Spleen (tissue), 11 donors: ENCODE measurements around the gene RGPD6. TPM values are rescaled to one million over a fixed set of nuclear protein-coding genes. Genes with fewer than 3 reads are reported as not detected.
"Not testable (repeated sequence)": the region's sequence is repeated elsewhere in the genome, so short reads cannot be mapped to it uniquely, and the experiment has no call there.

Source experiments
- DNase-seq: peaks from one replicate; pipeline ENCODE4 v3.0.0-alpha.2; 2020
- H3K27ac ChIP-seq, 8 donors: fragments of 200-600 bp; sonication (generic) in 7 of 8; 1 replicate in 4 of 8; 2 replicates in 4 of 8; pipeline versions ENCODE4 v1.5.0 to v1.8.0; 2016 to 2021; ENCODE audit warnings: inconsistent platforms in 4 of 8, mild to moderate bottlenecking in 4 of 8, moderate library complexity in 1 of 8
- H3K27me3 ChIP-seq, 7 donors: fragments of 200-600 bp; sonication (generic) in 6 of 7; replicated peaks in 1 of 7; 1 replicate in 4 of 7; 2 replicates in 3 of 7; pipeline versions ENCODE4 v1.5.0 to v1.8.0; 2016 to 2021; ENCODE audit warnings: inconsistent platforms in 3 of 7, mild to moderate bottlenecking in 1 of 7
- H3K36me3 ChIP-seq, 6 donors: fragments of 200-600 bp; sonication (generic) in 5 of 6; 1 replicate in 4 of 6; 2 replicates in 2 of 6; pipeline versions ENCODE4 v1.5.0 to v1.8.0; 2016 to 2021; ENCODE audit warnings: inconsistent platforms in 2 of 6
- H3K4me1 ChIP-seq, 6 donors: fragments of 200-600 bp; sonication (generic) in 5 of 6; 1 replicate in 3 of 6; 2 replicates in 3 of 6; pipeline versions ENCODE4 v1.5.0 to v1.8.0; 2016 to 2021; ENCODE audit warnings: inconsistent platforms in 3 of 6
- H3K4me3 ChIP-seq, 8 donors: fragments of 200-600 bp; sonication (generic) in 7 of 8; 1 replicate in 4 of 8; 2 replicates in 4 of 8; pipeline versions ENCODE4 v1.5.0 to v1.8.0; 2016 to 2021; ENCODE audit warnings: inconsistent platforms in 4 of 8, mild to moderate bottlenecking in 4 of 8, moderate library complexity in 2 of 8
- H3K9me3 ChIP-seq, 8 donors: fragments of 200-600 bp; sonication (generic) in 7 of 8; 1 replicate in 4 of 8; 2 replicates in 4 of 8; pipeline versions ENCODE4 v1.5.0 to v1.8.0; 2016 to 2021; ENCODE audit warnings: inconsistent platforms in 4 of 8
- WGBS, 5 donors: extraction: QIAGEN DNeasy Blood & Tissue Kit in 3 of 5; methylation state at CpG; one replicate each; pipeline versions ENCODE4 v1.1.5 to v1.1.7; 2013 to 2018; 5-methylcytosine and 5-hydroxymethylcytosine counted together
- intact Hi-C: fragments of 100-400 bp; cut with DNase I; formaldehyde crosslinking; loops from one replicate; pipeline ENCODE4 v1.15.0; 2023; ENCODE audit warnings: low total_unique reads
- polyA plus RNA-seq, 3 donors: library from polyadenylated mRNA; stranded (reverse); fragments of 200-250 nt; gene quantifications; one replicate each; pipeline ENCODE4 v1.2.1, GENCODE V29; 2013
- small RNA-seq, 4 donors: library from RNA; depleted of rRNA; stranded (forward); fragments of <200 nt; gene quantifications; one replicate each; pipeline ENCODE3, GENCODE V24; 2016
- total RNA-seq, 7 donors: library from RNA; depleted of rRNA in 3 of 7; stranded (reverse); fragments of >200 nt in 3 of 7; fragmentation: NEBNext Ultra II Directional in 4 of 7; extraction: Animal tissue kit (Norgen Biotek cat#: 25700) in 4 of 7; gene quantifications; one replicate each; pipeline versions ENCODE4 v1.1.0 to v1.2.1, GENCODE V29; 2016 to 2021
- donor health status: healthy with polysubstance abuse.
- donor health status: DM: no; HTN: no; CAD: no; lungs with moderate emphysema.
- donor health status: DM: no; HTN: no; CAD: no.
- donor health status: Bipolar disorder and iron deficiency.
- donor health status: healthy.
- donor health status: DM: no; HTN: no; CAD: no.
- donor health status: DM: yes; HTN: yes; CAD: no.

RGPD6 gene
- total and polyA plus RNA-seq, 10 donors = 1.6 to 66.0 (median 37.7) TPM

DNA sequence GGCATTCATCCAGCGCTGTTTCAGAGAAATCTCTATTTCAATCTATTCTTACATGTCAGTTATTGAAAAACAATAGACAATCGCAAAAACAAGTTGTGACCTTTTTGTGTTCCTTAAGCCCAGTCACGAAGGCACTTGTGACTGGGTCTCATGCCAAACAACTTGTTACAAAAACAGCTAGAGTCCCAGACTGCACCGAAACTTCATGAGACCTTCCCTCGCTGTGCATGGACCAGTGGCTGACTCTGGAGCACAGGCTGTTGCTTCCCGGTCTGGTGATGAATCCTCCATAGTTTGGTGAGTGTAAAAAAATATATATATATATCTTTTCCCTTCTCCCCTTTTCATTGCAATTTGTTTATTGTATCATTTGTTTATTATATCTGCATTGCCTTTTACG lies 99.7 kb downstream of the RGPD6 start:
- DNase-seq, H3K27me3 ChIP-seq, H3K4me1 ChIP-seq, H3K4me3 ChIP-seq, intact Hi-C loops, H3K36me3 ChIP-seq, H3K9me3 ChIP-seq, H3K27ac ChIP-seq: not testable (repeated sequence)
- WGBS, 5 donors = no CpG with 5 or more reads among the region's 7 CpGs

DNA sequence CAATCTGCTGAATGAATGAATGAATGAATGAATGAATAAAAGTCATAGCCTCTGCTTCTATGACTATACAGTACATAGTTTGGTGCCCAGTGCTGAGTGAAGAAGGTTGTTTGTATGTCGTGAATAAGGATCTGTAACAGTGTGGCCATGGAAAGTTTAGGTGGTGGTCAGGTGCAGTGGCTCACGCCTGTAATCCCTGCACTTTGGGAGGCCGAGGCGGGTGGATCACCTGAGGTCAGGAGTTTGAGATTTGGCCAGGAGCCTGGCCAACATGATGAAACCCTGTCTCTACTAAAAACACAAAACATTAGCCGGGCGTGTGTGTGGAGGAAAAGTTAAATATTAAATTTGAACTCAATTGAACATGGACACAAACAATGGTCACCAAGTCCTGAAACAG lies 100.1 kb downstream of the RGPD6 start:
- H3K9me3 ChIP-seq, H3K27ac ChIP-seq, H3K4me3 ChIP-seq, H3K27me3 ChIP-seq, H3K4me1 ChIP-seq, H3K36me3 ChIP-seq, DNase-seq, intact Hi-C loops: not testable (repeated sequence)
- WGBS, 5 donors = no CpG with 5 or more reads among the region's 6 CpGs

DNA sequence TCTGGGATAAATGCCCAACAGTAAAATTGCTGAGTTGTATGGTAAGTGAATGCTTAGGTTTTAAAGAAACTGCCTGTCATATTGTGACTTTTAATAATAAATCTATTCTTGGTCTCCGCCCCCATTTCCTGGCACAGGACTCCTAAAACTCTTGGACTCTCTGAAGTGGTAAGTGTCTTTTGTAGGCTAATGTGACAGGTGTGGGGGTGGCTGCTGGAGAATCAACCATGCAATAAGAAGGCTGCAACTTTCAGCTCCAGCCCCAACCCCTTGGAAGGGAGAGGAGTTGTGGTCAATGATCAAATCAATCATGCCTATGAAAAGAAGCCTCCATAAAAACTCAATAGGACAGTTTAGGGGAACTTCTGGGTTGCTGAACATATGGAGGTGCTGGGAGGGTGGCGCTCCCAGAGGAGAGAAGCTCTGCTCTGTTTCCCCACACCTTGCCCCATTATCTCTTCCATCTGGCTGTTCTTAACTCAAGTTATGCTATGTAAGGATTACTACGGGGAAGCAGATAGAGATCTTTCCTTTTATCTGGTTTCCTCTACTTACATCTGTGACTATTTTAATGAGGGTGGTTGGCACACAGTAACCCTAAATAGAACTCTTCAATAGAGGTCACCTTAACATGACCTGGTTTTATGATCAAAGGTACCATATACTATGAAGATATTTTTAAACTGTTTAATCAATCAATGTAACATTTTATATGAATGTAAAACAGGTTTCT lies 101.2 kb downstream of the RGPD6 start:
- H3K4me1 ChIP-seq, intact Hi-C loops, H3K4me3 ChIP-seq, DNase-seq, H3K9me3 ChIP-seq, H3K36me3 ChIP-seq, H3K27me3 ChIP-seq, H3K27ac ChIP-seq: not testable (repeated sequence)
- WGBS, 5 donors = no CpG with 5 or more reads among the region's 3 CpGs

DNA sequence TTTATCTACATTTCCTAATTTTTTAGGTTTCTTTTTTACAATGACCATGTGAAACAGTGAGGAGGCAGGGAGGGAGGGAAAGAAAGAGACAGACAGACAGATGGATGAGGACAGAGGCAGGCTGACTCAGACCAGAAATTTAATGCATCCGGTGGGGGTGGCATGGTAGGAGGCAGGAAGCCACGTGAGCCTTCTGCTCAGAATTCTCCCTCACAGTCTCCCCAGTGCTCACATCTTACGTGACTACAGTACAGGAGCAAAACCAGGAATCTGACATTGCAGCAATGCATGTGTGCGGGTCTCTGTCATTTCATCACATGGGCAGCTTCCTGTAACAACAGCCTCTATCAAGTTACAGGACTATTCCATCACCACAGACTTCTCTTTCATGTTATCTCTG lies 102.1 kb downstream of the RGPD6 start:
- H3K27me3 ChIP-seq, H3K27ac ChIP-seq, H3K9me3 ChIP-seq, DNase-seq, H3K36me3 ChIP-seq, intact Hi-C loops, H3K4me1 ChIP-seq, H3K4me3 ChIP-seq: not testable (repeated sequence)
- no CpG with 5 or more reads among the region's 4 CpGs for WGBS, 5 donors

DNA sequence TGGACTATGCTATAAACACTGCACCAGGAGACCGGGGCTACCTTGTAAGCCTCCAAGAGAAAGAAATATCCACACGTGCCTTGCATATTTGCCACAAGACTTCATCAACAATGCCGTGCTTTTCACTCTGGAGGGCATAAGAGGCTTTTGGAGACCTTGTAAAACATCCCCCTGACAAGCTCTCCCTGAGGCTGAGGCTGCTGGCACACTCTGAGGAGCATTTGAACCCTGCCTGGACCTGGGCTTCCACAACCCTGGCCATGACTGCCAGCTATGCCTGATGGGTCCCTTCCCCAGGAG lies 104.0 kb downstream of the RGPD6 start:
- H3K4me1 ChIP-seq, H3K36me3 ChIP-seq, DNase-seq, H3K4me3 ChIP-seq, H3K27me3 ChIP-seq, H3K27ac ChIP-seq, intact Hi-C loops, H3K9me3 ChIP-seq: not testable (repeated sequence)
- no CpG with 5 or more reads among the region's 3 CpGs for WGBS, 5 donors

DNA sequence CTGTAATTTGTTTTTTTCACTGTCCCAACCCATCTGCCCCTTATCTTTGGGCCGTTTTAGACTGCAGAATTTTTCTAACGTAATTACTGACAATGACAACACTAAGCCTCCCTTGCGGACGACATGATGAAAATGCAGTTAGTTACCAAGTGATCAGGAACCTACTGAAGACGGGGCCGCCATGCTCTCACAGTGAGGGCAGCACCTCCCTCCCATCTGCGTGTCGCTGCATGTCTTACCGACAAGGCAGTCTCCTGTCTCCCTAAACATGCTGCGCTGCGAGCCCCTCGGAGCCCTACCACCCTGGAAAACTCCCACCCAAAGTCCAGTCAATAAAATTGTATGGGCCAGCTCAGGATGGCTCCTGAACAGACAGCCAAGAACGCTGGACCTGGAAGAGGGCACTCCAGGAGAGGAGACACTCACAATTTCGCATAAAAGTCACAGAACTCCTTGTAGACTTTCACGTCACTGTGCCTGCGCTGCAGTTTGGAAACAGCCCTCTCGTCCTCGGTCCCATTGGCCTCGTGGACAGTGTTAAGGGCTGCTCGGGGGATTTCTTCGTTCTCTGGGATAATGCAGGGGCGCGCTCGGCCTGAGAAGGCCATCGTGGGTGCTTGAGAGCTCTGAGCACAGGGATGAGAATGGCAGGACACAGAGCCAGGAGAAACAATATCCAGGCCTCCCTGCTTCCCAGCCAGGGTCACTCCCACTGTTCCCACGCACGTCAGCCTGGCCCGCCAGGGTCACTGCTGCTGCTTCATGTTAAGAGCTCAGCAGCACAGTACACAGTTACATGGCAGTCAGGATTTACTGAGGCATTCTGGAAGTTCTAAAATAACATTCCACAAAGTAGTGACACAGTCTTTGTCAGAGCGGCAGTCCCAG lies 104.6 kb downstream of the RGPD6 start, which contains the start of gene LIMS4:
TSS of gene LIMS4 (minus strand) at position 646 of the 888 bp plus-strand sequence. CDS start at position 608, 38 bp downstream.
- H3K4me3 ChIP-seq, H3K27me3 ChIP-seq, H3K36me3 ChIP-seq, H3K4me1 ChIP-seq, H3K27ac ChIP-seq, DNase-seq, intact Hi-C loops, H3K9me3 ChIP-seq: not testable (repeated sequence)
- WGBS, 5 donors = no CpG with 5 or more reads among the region's 29 CpGs

DNA sequence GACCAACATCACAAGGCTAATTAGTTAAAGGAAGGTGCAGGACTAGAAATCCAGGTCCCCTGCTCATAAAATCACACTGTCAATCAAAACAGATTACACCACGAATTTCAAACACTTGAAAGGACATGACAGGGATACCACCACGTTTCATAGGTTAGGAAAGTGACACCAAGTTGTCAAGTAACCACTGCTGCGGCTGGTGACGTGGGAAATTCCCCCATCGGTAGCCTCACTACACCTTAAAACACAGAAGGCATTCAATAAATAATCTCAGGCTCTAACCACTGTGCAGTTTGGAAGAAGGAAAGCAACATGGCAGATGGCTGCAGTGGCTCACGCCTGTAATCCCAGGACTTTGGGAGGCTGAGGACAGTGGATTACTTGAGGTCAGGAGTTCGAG lies 108.1 kb downstream of the RGPD6 start:
- intact Hi-C loops = not testable (repeated sequence)

DNA sequence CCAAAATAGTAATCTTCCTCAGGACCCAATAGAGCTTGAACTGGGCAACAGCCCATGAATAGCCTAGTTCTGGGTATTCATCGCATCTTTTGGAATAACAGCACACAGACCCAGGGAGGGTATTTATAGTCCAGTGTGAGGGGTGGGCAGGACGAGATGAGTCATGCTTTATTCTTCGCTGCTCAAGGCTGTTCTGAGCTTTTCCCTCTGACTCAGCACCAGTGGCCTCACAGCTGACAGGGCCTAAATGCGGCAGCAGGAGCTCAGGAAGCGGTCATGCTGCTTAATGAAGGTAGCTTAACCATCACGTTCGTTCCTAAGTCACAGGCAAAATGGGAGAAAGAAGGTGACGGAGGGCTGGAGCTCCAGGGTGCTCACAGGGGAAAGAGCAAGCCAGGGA lies 111.7 kb downstream of the RGPD6 start:
- DNase-seq, H3K4me1 ChIP-seq, H3K27ac ChIP-seq, intact Hi-C loops, H3K36me3 ChIP-seq, H3K27me3 ChIP-seq, H3K9me3 ChIP-seq, H3K4me3 ChIP-seq: not testable (repeated sequence)
- WGBS, 5 donors = no CpG with 5 or more reads among the region's 8 CpGs

More for the DNA sequence above, 108.1 kb downstream of the RGPD6 start:
- not testable (repeated sequence) for H3K4me3 ChIP-seq, H3K9me3 ChIP-seq, H3K27ac ChIP-seq, H3K27me3 ChIP-seq, H3K36me3 ChIP-seq, DNase-seq, H3K4me1 ChIP-seq
- no CpG with 5 or more reads among the region's 7 CpGs for WGBS, 5 donors

Small RNAs within 50 kb of the gene (small RNA-seq; reads per million reads assigned to genes)
- 0 reads per million in 4 donors for gene AC108938.1

Other genes with a start within 250 kb of the RGPD6 start
- 1 to 10 TPM in 5 of 7 donors, under 1 TPM in 1, not detected in 1; 0.69 to 3.3 (median 1.8) TPM for gene LIMS4, start 104.4 kb downstream of the RGPD6 start, total RNA-seq
- under 1 TPM; 0.15 to 0.48 (median 0.46) TPM for gene LIMS4, start 104.4 kb downstream of the RGPD6 start, polyA plus RNA-seq
- 10 to 100 TPM in 4 of 7 donors, 1 to 10 TPM in 3; 2.4 to 29.7 (median 11.4) TPM for gene BUB1, start 100.8 kb upstream of the RGPD6 start, total RNA-seq
- gene BUB1, start 100.8 kb upstream of the RGPD6 start, polyA plus RNA-seq = 1 to 10 TPM; 1.1 to 5.8 (median 2.6) TPM
- 1 to 10 TPM in 1 of 7 donors, under 1 TPM in 6; 0.20 to 1.0 (median 0.77) TPM for gene ACOXL, start 155.4 kb upstream of the RGPD6 start, total RNA-seq
- under 1 TPM; 0.04 to 0.16 (median 0.09) TPM for gene ACOXL, start 155.4 kb upstream of the RGPD6 start, polyA plus RNA-seq